H1 (cell line): ENCODE results near the gene RRM1. TPM values are rescaled to one million over a fixed set of nuclear protein-coding genes. Genes with fewer than 3 reads are reported as not detected.

ENCODE experiments used
- ATF3 ChIP-seq: IDR thresholded peaks from 2 replicates; pipeline ENCODE4 v1.6.1; 2011; ENCODE audit warnings: low read depth, mild to moderate bottlenecking, low read length; ENCODE audit not compliant: insufficient read depth
- CHD7 ChIP-seq: fragments of 300-600 bp; sonication (generic); IDR thresholded peaks from 2 replicates; pipeline ENCODE4 v1.7.1; 2012; ENCODE audit warnings: low read length, moderate library complexity, mild to moderate bottlenecking, inconsistent platforms; ENCODE audit not compliant: insufficient replicate concordance
- E2F6 ChIP-seq: IDR thresholded peaks from 2 replicates; pipeline ENCODE4 v1.6.1; 2012; ENCODE audit warnings: inconsistent platforms
- EP300 ChIP-seq, 2 experiments: IDR thresholded peaks; 1 replicate in 1 of 2; 2 replicates in 1 of 2; pipeline ENCODE4 v1.6.1; 2011 to 2012; ENCODE audit warnings: low read depth in 2 of 2, low read length in 2 of 2, mild to moderate bottlenecking in 2 of 2, borderline replicate concordance in 1 of 2, inconsistent platforms in 1 of 2, moderate library complexity in 1 of 2
- POLR2A ChIP-seq, 2 experiments: IDR thresholded peaks; 1 replicate in 1 of 2; 2 replicates in 1 of 2; pipeline ENCODE4 v1.6.1; 2011; ENCODE audit warnings: low read depth in 2 of 2, low read length in 2 of 2, mild to moderate bottlenecking in 2 of 2; ENCODE audit errors: control extremely low read depth in 1 of 2
- RAD21 ChIP-seq, 2 experiments: IDR thresholded peaks in 1 of 2; conservative IDR thresholded peaks in 1 of 2; 2 replicates each; pipeline ENCODE4 v1.6.1; 2011; ENCODE audit warnings: low read depth in 2 of 2, low read length in 2 of 2, improper control_type of control experiment in 1 of 2, inconsistent platforms in 1 of 2, mild to moderate bottlenecking in 1 of 2, moderate library complexity in 1 of 2
- RFX5 ChIP-seq: IDR thresholded peaks from 2 replicates; pipeline ENCODE4 v1.6.1; 2011; ENCODE audit warnings: low read depth, low read length, improper control_type of control experiment, borderline replicate concordance
- polyA plus RNA-seq, 7 experiments: library from polyadenylated mRNA; depleted of rRNA in 3 of 7; stranded (reverse) in 5 of 7; unstranded in 2 of 7; fragments of >200 nt in 5 of 7; fragments of 200-250 nt in 2 of 7; gene quantifications; 1 replicate in 5 of 7; 2 replicates in 1 of 7; 4 replicates in 1 of 7; pipeline versions ENCODE4 v1.2.1 to v1.2.3, GENCODE V29; 2011 to 2013; ENCODE audit warnings: missing spikeins in 2 of 7, mixed read lengths in 2 of 7
- total RNA-seq: library from RNA; stranded (reverse); fragmentation: NEBNext Ultra II Directional; extraction: Animal tissue kit (Norgen Biotek cat#: 25700); gene quantifications from 2 replicates; pipeline ENCODE4 v1.2.1, GENCODE V29; 2021

RRM1 gene
- total and polyA plus RNA-seq, 2 of the 8 experiments (the other 6 are each of a cell fraction or from before 2014, with no cell fraction given), result 63.6 to 126 TPM

GRCh38 chr11:4181782-4182721, 87.5 kb downstream of the RRM1 start (continued):
- TF ChIP-seq CHD7 (no peak), EP300 (IDR thresholded peaks at IDR 0.05; ENCODE audit: borderline replicate concordance in 1 of 2, low read depth in 2 of 2, low read length in 2 of 2) (no peak), ATF3 (no peak), E2F6 (no peak), RFX5 (no peak), POLR2A (IDR thresholded peaks at IDR 0.05; ENCODE audit: control extremely low read depth in 1 of 2, low read depth in 2 of 2, low read length in 2 of 2) (no peak), RAD21 (IDR thresholded peaks at IDR 0.05 in 1 of 2, conservative IDR thresholded peaks at IDR 0.05 in 1 of 2; ENCODE audit: low read depth in 2 of 2, low read length in 2 of 2) (peak; percentile 91 to 94)
